Myometrial cell (primary cell): ENCODE data around the gene IMMP1L. TPM values are rescaled to one million over a fixed set of nuclear protein-coding genes. Genes with fewer than 3 reads are reported as not detected.

Source experiments
- total RNA-seq: library from RNA; depleted of rRNA; stranded (reverse); fragments of >200 nt; gene quantifications from 2 replicates; pipeline ENCODE4 v1.2.3, GENCODE V29; 2015

The IMMP1L gene, protein sequence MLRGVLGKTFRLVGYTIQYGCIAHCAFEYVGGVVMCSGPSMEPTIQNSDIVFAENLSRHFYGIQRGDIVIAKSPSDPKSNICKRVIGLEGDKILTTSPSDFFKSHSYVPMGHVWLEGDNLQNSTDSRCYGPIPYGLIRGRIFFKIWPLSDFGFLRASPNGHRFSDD
- 9.7 and 22.8 TPM in 2 replicates for total RNA-seq

DNA sequence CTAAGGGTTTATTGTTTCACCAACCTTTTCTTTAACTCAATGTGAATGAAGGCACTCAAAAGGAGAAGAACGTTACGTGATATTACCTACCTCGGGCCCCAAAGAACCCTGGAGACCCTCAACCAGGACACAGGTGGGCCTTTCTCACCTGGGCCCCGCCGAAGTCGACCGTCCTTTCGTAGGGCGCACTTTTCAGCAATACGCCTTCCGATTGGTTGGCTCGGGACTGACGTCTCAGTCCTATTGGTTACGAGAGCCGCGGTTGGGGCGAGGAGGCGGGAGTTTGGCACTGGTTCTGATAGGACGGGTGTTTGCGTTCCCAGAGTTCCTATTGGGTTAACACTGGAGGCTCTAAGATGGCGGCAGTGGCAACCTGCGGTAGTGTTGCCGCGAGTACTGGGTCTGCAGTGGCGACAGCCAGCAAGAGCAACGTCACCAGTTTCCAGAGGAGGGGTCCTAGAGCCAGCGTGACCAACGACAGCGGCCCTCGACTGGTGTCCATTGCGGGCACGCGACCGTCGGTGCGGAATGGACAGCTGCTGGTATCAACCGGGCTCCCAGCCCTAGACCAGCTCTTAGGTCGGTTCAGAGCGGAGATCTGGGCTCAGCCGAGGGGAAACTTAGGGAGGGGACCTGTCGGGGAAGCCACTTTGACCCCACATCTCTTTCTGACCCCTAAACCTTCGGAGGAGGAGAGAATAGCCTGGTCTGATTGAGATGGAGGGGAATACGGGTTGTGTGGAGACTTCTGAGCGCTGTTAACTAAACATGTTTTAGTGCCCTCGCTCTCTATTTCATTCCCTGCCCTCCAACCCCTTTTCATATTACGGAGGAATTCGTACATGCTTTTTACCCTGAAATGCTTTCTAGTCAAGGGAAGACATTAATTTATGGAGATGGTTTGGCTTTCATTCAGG lies at the start of gene IMMP1L, which contains the start of gene ELP4:
IMMP1L (minus strand) TSS at position 194 of the 917 bp plus-strand sequence. CDS start 46,346 bp downstream, outside the sequence.
ELP4 (plus strand) TSS at position 339 of the 917 bp plus-strand sequence; CDS start at position 357, 18 bp downstream.

Other genes with a start within 250 kb of the IMMP1L start
- gene DCDC1, start 139.9 kb downstream of the IMMP1L start, total RNA-seq, result not detected in 2 replicates
- gene DNAJC24, start 139.8 kb downstream of the IMMP1L start, total RNA-seq, result 20.7 and 21.3 TPM in 2 replicates
- 22.0 and 22.8 TPM in 2 replicates for gene ELP4, start 145 bp upstream of the IMMP1L start, total RNA-seq